GM12875 (cell line): Measurements from ENCODE around the gene SH2B2.

Experiments used
- H3K4me3 ChIP-seq: one replicate; pipeline ENCODE4 v1.5.1; 2011; ENCODE audit warnings: low read depth, low read length, control low read depth
- CTCF ChIP-seq: IDR thresholded peaks from 2 replicates; pipeline ENCODE4 v1.5.1; 2011; ENCODE audit warnings: low read depth, mild to moderate bottlenecking, control low read depth, inconsistent platforms, low read length, moderate library complexity, borderline replicate concordance; ENCODE audit not compliant: insufficient read depth

Gene SH2B2

GRCh38 chr7:102251531-102252365, 34.9 kb upstream of the SH2B2 start:
- no peak overlapping the region for H3K4me3 ChIP-seq
- TF ChIP-seq CTCF: no peak

GRCh38 chr7:102252366-102252982, 34.2 kb upstream of the SH2B2 start:
- H3K4me3 ChIP-seq: no peak overlapping the region
- no peak for TF ChIP-seq CTCF

- H3K4me3 ChIP-seq: no peak overlapping the region
- TF ChIP-seq CTCF: no peak
Measured at GRCh38 chr7:102253066-102253972, 33.3 kb upstream of the SH2B2 start.

- H3K4me3 ChIP-seq: no peak overlapping the region
- no peak for TF ChIP-seq CTCF
Measured at GRCh38 chr7:102253973-102254370, 32.7 kb upstream of the SH2B2 start.

GRCh38 chr7:102254521-102254920, 32.1 kb upstream of the SH2B2 start:
- TF ChIP-seq CTCF: no peak
- no peak overlapping the region for H3K4me3 ChIP-seq

- no peak for TF ChIP-seq CTCF
- no peak overlapping the region for H3K4me3 ChIP-seq
Measured at GRCh38 chr7:102255501-102255900, 31.2 kb upstream of the SH2B2 start.

GRCh38 chr7:102255916-102256315, 30.8 kb upstream of the SH2B2 start:
- no peak for TF ChIP-seq CTCF
- H3K4me3 ChIP-seq: no peak overlapping the region
